ENCODE measurements around the gene PPAN.

PPAN gene

DNA sequence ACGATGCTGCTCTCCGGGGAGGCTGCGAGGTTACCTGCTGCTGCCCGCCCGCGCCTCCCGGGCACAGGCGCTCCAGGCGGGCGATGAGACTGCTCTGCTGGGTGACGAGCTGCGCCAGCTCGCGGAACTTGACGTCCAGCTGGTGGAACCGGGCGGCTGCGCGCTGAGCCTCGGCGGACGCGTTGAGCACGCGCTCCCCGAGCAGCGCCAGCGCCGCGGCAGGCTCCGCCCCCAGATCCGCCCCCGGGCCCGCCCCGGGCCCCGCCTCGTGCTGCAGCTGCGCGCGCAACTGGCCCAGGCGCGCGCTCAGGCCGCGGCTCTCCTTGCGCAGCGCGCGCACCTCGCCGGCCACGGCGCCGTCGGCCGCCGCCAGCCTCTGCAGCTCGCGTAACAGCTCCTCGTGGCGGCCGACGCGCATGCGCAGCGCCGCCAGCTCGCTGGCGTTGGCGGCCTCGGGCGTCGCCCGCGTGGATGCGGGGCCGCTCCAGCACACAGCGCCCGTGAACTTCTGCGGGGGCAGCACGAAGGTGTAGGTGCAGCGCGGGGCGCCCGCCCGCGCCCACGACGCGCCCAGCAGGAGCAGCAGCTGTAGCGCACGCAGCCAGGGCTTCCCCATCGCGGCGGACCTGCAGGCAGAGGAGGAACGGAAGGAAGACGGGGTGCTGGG lies 10.1 kb upstream of the PPAN start:
- TF ChIP-seq, protein P1, sequence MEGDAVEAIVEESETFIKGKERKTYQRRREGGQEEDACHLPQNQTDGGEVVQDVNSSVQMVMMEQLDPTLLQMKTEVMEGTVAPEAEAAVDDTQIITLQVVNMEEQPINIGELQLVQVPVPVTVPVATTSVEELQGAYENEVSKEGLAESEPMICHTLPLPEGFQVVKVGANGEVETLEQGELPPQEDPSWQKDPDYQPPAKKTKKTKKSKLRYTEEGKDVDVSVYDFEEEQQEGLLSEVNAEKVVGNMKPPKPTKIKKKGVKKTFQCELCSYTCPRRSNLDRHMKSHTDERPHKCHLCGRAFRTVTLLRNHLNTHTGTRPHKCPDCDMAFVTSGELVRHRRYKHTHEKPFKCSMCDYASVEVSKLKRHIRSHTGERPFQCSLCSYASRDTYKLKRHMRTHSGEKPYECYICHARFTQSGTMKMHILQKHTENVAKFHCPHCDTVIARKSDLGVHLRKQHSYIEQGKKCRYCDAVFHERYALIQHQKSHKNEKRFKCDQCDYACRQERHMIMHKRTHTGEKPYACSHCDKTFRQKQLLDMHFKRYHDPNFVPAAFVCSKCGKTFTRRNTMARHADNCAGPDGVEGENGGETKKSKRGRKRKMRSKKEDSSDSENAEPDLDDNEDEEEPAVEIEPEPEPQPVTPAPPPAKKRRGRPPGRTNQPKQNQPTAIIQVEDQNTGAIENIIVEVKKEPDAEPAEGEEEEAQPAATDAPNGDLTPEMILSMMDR (IDR thresholded peaks at IDR 0.05; ENCODE audit: insufficient read depth, low read length, poor library complexity, severe bottlenecking), result no peak
- Histone ChIP-seq H3K27me3 (replicated peaks; ENCODE audit: control insufficient read depth, insufficient read depth, low read length) (no peaks in the 10 kb centered on the region), H3K36me3 (ENCODE audit: control insufficient read depth, insufficient read depth, low read length) (peaks cover 19% of the 10 kb centered on the region), H3K4me3 (replicated peaks; ENCODE audit: low read depth, low read length) (peak overlapping the region; percentile 47)
- DNase-seq (ENCODE audit: extremely low read depth, insufficient read length), result peak; percentile 97

DNA sequence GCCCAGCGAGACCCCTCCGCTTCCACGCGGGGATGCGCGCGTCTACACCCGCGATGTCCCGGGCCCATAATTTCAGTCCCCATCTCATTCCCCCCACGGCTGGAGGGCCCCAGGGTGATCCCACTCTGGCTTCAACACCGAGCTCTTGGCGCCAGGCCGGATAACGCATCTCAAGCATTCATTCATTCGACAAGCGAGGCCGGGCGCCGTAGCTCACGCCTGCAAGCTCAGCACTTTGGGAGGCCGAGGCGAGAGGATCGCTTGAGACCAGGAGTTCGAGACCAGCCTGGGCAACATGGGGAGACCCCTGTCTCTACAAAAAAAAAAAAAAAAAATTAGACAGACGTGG lies 9.6 kb upstream of the PPAN start:
- TF ChIP-seq, protein P1 (IDR thresholded peaks at IDR 0.05; ENCODE audit: insufficient read depth, low read length, poor library complexity, severe bottlenecking), result no peak
- Histone ChIP-seq H3K36me3 (ENCODE audit: control insufficient read depth, insufficient read depth, low read length) (peaks cover 16% of the 10 kb centered on the region), H3K27me3 (replicated peaks; ENCODE audit: control insufficient read depth, insufficient read depth, low read length) (no peaks in the 10 kb centered on the region), H3K4me3 (replicated peaks; ENCODE audit: low read depth, low read length) (peak overlapping the region; percentile 47)
- DNase-seq (ENCODE audit: extremely low read depth, insufficient read length), result no peak

DNA sequence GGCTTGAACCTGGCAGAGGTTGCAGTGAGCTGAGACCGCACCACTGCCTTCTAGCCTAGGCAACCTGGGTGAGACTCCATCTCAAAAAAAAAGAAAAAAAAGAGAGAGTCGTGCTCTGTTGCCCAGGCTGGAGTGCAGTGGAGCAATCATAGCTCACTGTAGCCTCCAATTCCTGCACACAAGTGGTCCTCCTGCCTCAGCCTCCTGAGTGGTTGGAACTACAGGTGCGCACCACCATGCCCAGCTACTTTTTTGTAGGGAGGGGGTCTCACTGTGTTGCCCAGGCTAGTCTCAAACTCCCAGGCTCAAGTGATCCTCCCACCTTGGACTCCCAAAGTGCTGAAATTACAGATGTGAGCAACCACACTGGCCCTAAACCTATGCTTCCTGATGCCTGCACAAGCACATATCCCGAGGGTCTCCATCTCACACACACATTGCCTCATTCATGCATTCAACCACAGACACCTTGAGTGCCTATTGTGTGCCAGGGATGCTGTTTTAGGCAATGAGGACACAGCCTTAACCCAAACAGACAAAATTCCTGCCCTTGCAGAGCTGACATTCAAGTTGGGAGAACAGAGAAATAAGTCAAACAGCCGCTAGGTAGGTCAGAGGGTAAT lies 5.9 kb upstream of the PPAN start:
- DNase-seq (ENCODE audit: extremely low read depth, insufficient read length), result no peak
- Histone ChIP-seq H3K4me3 (replicated peaks; ENCODE audit: low read depth, low read length) (no peak overlapping the region), H3K36me3 (ENCODE audit: control insufficient read depth, insufficient read depth, low read length) (no peaks in the 10 kb centered on the region), H3K27me3 (replicated peaks; ENCODE audit: control insufficient read depth, insufficient read depth, low read length) (no peaks in the 10 kb centered on the region)
- TF ChIP-seq, protein P1 (IDR thresholded peaks at IDR 0.05; ENCODE audit: insufficient read depth, low read length, poor library complexity, severe bottlenecking), result no peak

DNA sequence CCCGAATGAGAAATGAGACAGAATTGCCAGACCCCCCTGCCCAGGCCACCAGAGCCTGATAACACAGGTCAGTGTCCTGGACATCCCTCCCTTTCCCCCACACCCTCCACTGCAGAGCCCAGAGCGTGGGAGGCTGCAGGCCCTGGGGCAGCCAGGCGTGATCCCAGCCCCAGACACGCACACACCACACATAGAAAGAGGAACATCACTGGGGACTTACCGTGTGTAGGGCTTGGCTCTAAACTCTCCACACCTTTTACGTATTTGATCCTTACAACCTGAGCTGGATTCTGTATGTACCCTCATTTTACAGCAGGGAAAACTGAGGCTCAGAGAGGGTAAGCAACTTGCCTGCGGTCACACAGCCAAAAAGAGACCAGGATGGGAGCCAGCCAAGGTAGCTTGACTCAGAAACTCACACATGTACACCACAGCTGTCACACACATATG lies 3.4 kb upstream of the PPAN start:
- H3K4me3 ChIP-seq (replicated peaks; ENCODE audit: low read depth, low read length), result peak overlapping the region; percentile 57
- peaks cover 6% of the 10 kb centered on the region for H3K36me3 ChIP-seq (ENCODE audit: control insufficient read depth, insufficient read depth, low read length)
- peak; percentile 88 for DNase-seq (ENCODE audit: extremely low read depth, insufficient read length)
- TF ChIP-seq, protein P1 (IDR thresholded peaks at IDR 0.05; ENCODE audit: insufficient read depth, low read length, poor library complexity, severe bottlenecking), result no peak
- H3K27me3 ChIP-seq (replicated peaks; ENCODE audit: control insufficient read depth, insufficient read depth, low read length), result no peaks in the 10 kb centered on the region

DNA sequence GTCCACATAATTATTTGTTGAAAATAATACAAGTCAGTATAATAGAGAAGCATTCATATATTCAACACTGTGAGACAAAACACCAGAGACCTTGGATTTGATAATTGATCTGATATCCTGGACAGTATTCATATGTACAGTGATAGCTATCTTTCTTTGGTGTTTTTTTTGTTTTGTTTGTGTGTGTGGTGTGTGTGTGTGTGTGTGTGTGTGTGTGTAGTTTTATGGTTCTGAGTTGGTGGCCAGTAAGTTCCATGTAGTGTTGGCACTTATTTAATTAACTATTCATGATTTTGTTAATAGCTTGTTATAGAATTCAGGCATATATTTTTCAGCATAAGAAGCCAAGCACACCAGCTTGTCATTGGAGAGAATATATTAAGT lies 2.0 kb upstream of the PPAN start:
- no peak for DNase-seq (ENCODE audit: extremely low read depth, insufficient read length)
- peak overlapping the region; percentile 33 for H3K4me3 ChIP-seq (replicated peaks; ENCODE audit: low read depth, low read length)
- H3K27me3 ChIP-seq (replicated peaks; ENCODE audit: control insufficient read depth, insufficient read depth, low read length), result no peaks in the 10 kb centered on the region
- peaks cover 13% of the 10 kb centered on the region for H3K36me3 ChIP-seq (ENCODE audit: control insufficient read depth, insufficient read depth, low read length)
- TF ChIP-seq, protein P1 (IDR thresholded peaks at IDR 0.05; ENCODE audit: insufficient read depth, low read length, poor library complexity, severe bottlenecking), result no peak

Measured in GM06990 (cell line).